RWPE2 (cell line): Measurements from ENCODE around the gene TPI1.
"Not testable (repeated sequence)": the region's sequence is repeated elsewhere in the genome, so short reads cannot be mapped to it uniquely, and the experiment has no call there.

Source experiments
- ATAC-seq: fragments of 200-7000 bp; cut with Tn5 transposase; 3 replicates; pipeline ENCODE4 v1.9.1; 2021; ENCODE audit warnings: low read depth
- DNase-seq: peaks from one replicate; pipeline ENCODE4 v3.0.0-alpha.2; 2020; ENCODE audit warnings: low spot score
- H3K27ac ChIP-seq: fragments of 450-650 bp; 2 replicates; pipeline ENCODE4 v1.5.1; 2017; ENCODE audit warnings: mild to moderate bottlenecking; ENCODE audit not compliant: poor library complexity, severe bottlenecking
- H3K27me3 ChIP-seq: fragments of 250-450 bp; sonication (Bioruptor Pico); 2 replicates; pipeline ENCODE4 v1.5.1; 2021; ENCODE audit warnings: mild to moderate bottlenecking, moderate library complexity; ENCODE audit not compliant: insufficient read depth, poor library complexity, severe bottlenecking
- H3K36me3 ChIP-seq: fragments of 250-450 bp; sonication (Bioruptor Pico); 2 replicates; pipeline ENCODE4 v1.5.1; 2020; ENCODE audit warnings: low read depth, mild to moderate bottlenecking, moderate library complexity
- H3K4me1 ChIP-seq: fragments of 250-450 bp; sonication (Bioruptor Pico); 2 replicates; pipeline ENCODE4 v1.5.1; 2021; ENCODE audit warnings: mild to moderate bottlenecking, moderate library complexity; ENCODE audit not compliant: insufficient read depth, poor library complexity, severe bottlenecking
- H3K4me3 ChIP-seq: fragments of 250-450 bp; sonication (Bioruptor Pico); 2 replicates; pipeline ENCODE4 v1.5.1; 2021; ENCODE audit warnings: mild to moderate bottlenecking, moderate library complexity; ENCODE audit not compliant: severe bottlenecking
- H3K9me3 ChIP-seq: fragments of 250-450 bp; sonication (Bioruptor Pico); 2 replicates; pipeline ENCODE4 v1.5.1; 2021; ENCODE audit warnings: mild to moderate bottlenecking, moderate library complexity; ENCODE audit not compliant: severe bottlenecking
- CTCF ChIP-seq: fragments of 450-650 bp; IDR thresholded peaks from one replicate; pipeline ENCODE4 v1.5.1; 2017; ENCODE audit warnings: mild to moderate bottlenecking, moderate library complexity; ENCODE audit not compliant: poor library complexity, severe bottlenecking

The TPI1 gene

GRCh38 chr12:6866920-6867412 lies 365 bp upstream of the TPI1 start:
- peak; percentile 1; the same call in 2 of the 3 replicates for ATAC-seq
- Histone ChIP-seq H3K27ac (peak overlapping the region; percentile 88), H3K27me3 (no peaks in the 10 kb centered on the region), H3K4me1 (peaks cover 6% of the 10 kb centered on the region), H3K4me3 (peak overlapping the region; percentile 97), H3K36me3 (peaks cover 66% of the 10 kb centered on the region), H3K9me3 (no peaks in the 10 kb centered on the region)
- DNase-seq: no peak
- TF ChIP-seq CTCF: no peak

- Histone ChIP-seq H3K4me1 (peaks cover 6% of the 10 kb centered on the region), H3K9me3 (no peaks in the 10 kb centered on the region), H3K27me3 (no peaks in the 10 kb centered on the region), H3K36me3 (peaks cover 52% of the 10 kb centered on the region), H3K4me3 (peak overlapping the region; percentile 97), H3K27ac (peak overlapping the region; percentile 88)
- ATAC-seq (no peak), DNase-seq (no peak)
- no peak for TF ChIP-seq CTCF
Measured at GRCh38 chr12:6868211-6869048, 1.1 kb downstream of the TPI1 start.

GRCh38 chr12:6869049-6870021 lies 2.0 kb downstream of the TPI1 start:
- peak; percentile 91 for TF ChIP-seq CTCF
- peak overlapping the region; percentile 88 for H3K27ac ChIP-seq
- DNase-seq: no peak

GRCh38 chr12:6870304-6870703 lies 3.0 kb downstream of the TPI1 start:
- peaks cover 37% of the 10 kb centered on the region for H3K36me3 ChIP-seq
- not testable (repeated sequence) for H3K4me1 ChIP-seq, H3K9me3 ChIP-seq, H3K4me3 ChIP-seq, DNase-seq, H3K27me3 ChIP-seq, ATAC-seq
- H3K27ac ChIP-seq: peak overlapping the region; percentile 88

More at GRCh38 chr12:6869049-6870021, 2.0 kb downstream of the TPI1 start:
- Histone ChIP-seq H3K4me1 (peaks cover 6% of the 10 kb centered on the region), H3K4me3 (peak overlapping the region; percentile 97), H3K36me3 (peaks cover 45% of the 10 kb centered on the region), H3K27me3 (no peaks in the 10 kb centered on the region), H3K9me3 (no peaks in the 10 kb centered on the region)
- ATAC-seq: no peak
